ENCODE data around the gene FGF18.

FGF18 gene

GRCh38 chr5:171506951-171507350, 87.5 kb downstream of the FGF18 start:
- no peak for DNase-seq

Measured in CD4-positive, alpha-beta T cell treated with Interleukin-15 for 1 hour (primary cell).